ENCODE measurements around the gene FHIT. TPM values are rescaled to one million over a fixed set of nuclear protein-coding genes. Genes with fewer than 3 reads are reported as not detected.

The FHIT gene
- total and polyA plus RNA-seq, 5 experiments from 2014 or later: 11.7 to 32.3 (median 15.5) TPM

- no peak for DNase-seq
- H3K9me3 Mint-ChIP-seq: peaks cover 0 to 2% (median 0%) of the 10 kb centered on the region in 9 donors
- peaks cover 2 to 14% (median 8%) of the 10 kb centered on the region in 4 donors for H3K4me1 Mint-ChIP-seq
- H3K27me3 Mint-ChIP-seq: no peaks in the 10 kb centered on the region
- H3K4me3 Mint-ChIP-seq: no peak overlapping the region
- H3K27ac Mint-ChIP-seq: no peak overlapping the region
- H3K36me3 Mint-ChIP-seq: peaks cover 0 to 9% (median 8%) of the 10 kb centered on the region in 3 donors
- ATAC-seq: no peak
- POLR2A ChIA-PET: no interaction called here
Measured at GRCh38 chr3:60316121-60316797, 935.0 kb downstream of the FHIT start.

- peaks cover 0 to 9% (median 8%) of the 10 kb centered on the region in 3 donors for H3K36me3 Mint-ChIP-seq
- POLR2A ChIA-PET: no interaction called here
- H3K9me3 Mint-ChIP-seq: peaks cover 0 to 2% (median 0%) of the 10 kb centered on the region in 9 donors
- no peaks in the 10 kb centered on the region for H3K27me3 Mint-ChIP-seq
- DNase-seq: no peak
- ATAC-seq: no peak
- peak overlapping the region in 3 of 10 donors; percentile 27 to 74 (median 38) for H3K27ac Mint-ChIP-seq
- no peak overlapping the region for H3K4me3 Mint-ChIP-seq
- H3K4me1 Mint-ChIP-seq: peaks cover 4 to 14% (median 8%) of the 10 kb centered on the region in 4 donors
Measured at GRCh38 chr3:60313951-60314461, 937.2 kb downstream of the FHIT start.

GRCh38 chr3:60313231-60313798, 937.9 kb downstream of the FHIT start:
- ATAC-seq (no peak), DNase-seq (no peak)
- Mint-ChIP-seq H3K4me3 (no peak overlapping the region), H3K27me3 (no peaks in the 10 kb centered on the region), H3K9me3 (peaks cover 0 to 2% (median 0%) of the 10 kb centered on the region in 9 donors), H3K4me1 (peaks cover 1 to 14% (median 8%) of the 10 kb centered on the region in 4 donors), H3K27ac (peak overlapping the region in 1 of 10 donors; percentile 37), H3K36me3 (peaks cover 0 to 9% (median 8%) of the 10 kb centered on the region in 3 donors)
- POLR2A ChIA-PET: no interaction called here

- DNase-seq: no peak
- Mint-ChIP-seq H3K9me3 (no peaks in the 10 kb centered on the region), H3K36me3 (no peaks in the 10 kb centered on the region), H3K4me3 (no peak overlapping the region), H3K4me1 (peaks cover 1 to 14% (median 8%) of the 10 kb centered on the region in 4 donors), H3K27me3 (no peaks in the 10 kb centered on the region), H3K27ac (peak overlapping the region in 1 of 10 donors; percentile 53)
- no peak for ATAC-seq
- POLR2A ChIA-PET: no interaction called here
Measured at GRCh38 chr3:60309539-60310268, 941.5 kb downstream of the FHIT start.

- Mint-ChIP-seq H3K4me3 (no peak overlapping the region), H3K9me3 (no peaks in the 10 kb centered on the region), H3K4me1 (peaks cover 1 to 11% (median 7%) of the 10 kb centered on the region in 4 donors), H3K36me3 (no peaks in the 10 kb centered on the region), H3K27me3 (no peaks in the 10 kb centered on the region), H3K27ac (no peak overlapping the region)
- ATAC-seq (no peak), DNase-seq (no peak)
- POLR2A ChIA-PET: no interaction called here
Measured at GRCh38 chr3:60308808-60309207, 942.4 kb downstream of the FHIT start.

- H3K27ac Mint-ChIP-seq: no peak overlapping the region
- no peaks in the 10 kb centered on the region for H3K27me3 Mint-ChIP-seq
- ATAC-seq (no peak), DNase-seq (no peak)
- H3K36me3 Mint-ChIP-seq: no peaks in the 10 kb centered on the region
- no peaks in the 10 kb centered on the region for H3K9me3 Mint-ChIP-seq
- peaks cover 6 to 14% (median 9%) of the 10 kb centered on the region in 4 donors for H3K4me1 Mint-ChIP-seq
- H3K4me3 Mint-ChIP-seq: no peak overlapping the region
- POLR2A ChIA-PET: no interaction called here
Measured at GRCh38 chr3:60307562-60308199, 943.6 kb downstream of the FHIT start.

GRCh38 chr3:60304112-60304511, 947.1 kb downstream of the FHIT start:
- Mint-ChIP-seq H3K27ac (no peak overlapping the region), H3K36me3 (peaks cover 0 to 7% (median 3%) of the 10 kb centered on the region in 3 donors), H3K4me1 (peaks cover 7 to 17% (median 13%) of the 10 kb centered on the region in 4 donors), H3K9me3 (peaks cover 0 to 15% (median 4%) of the 10 kb centered on the region in 9 donors), H3K4me3 (no peak overlapping the region), H3K27me3 (no peaks in the 10 kb centered on the region)
- DNase-seq (no peak), ATAC-seq (no peak)
- POLR2A ChIA-PET: no interaction called here

- ATAC-seq: no peak
- Mint-ChIP-seq H3K36me3 (peaks cover 0 to 11% (median 7%) of the 10 kb centered on the region in 3 donors), H3K27ac (peak overlapping the region in 1 of 10 donors; percentile 27), H3K4me1 (peaks cover 7 to 17% (median 13%) of the 10 kb centered on the region in 4 donors), H3K27me3 (no peaks in the 10 kb centered on the region), H3K4me3 (no peak overlapping the region), H3K9me3 (peaks cover 0 to 21% (median 6%) of the 10 kb centered on the region in 9 donors)
- POLR2A ChIA-PET: no interaction called here
- DNase-seq: no peak
Measured at GRCh38 chr3:60303160-60303559, 948.1 kb downstream of the FHIT start.

- Mint-ChIP-seq H3K36me3 (peaks cover 0 to 11% (median 7%) of the 10 kb centered on the region in 3 donors), H3K4me3 (no peak overlapping the region), H3K4me1 (peaks cover 7 to 17% (median 13%) of the 10 kb centered on the region in 4 donors), H3K27ac (no peak overlapping the region), H3K9me3 (peaks cover 0 to 21% (median 6%) of the 10 kb centered on the region in 9 donors), H3K27me3 (no peaks in the 10 kb centered on the region)
- ATAC-seq: no peak
- POLR2A ChIA-PET: no interaction called here
- no peak for DNase-seq
Measured at GRCh38 chr3:60301142-60301541, 950.1 kb downstream of the FHIT start.

- Mint-ChIP-seq H3K4me3 (no peak overlapping the region), H3K36me3 (peaks cover 0 to 11% (median 7%) of the 10 kb centered on the region in 3 donors), H3K9me3 (peaks cover 0 to 21% (median 6%) of the 10 kb centered on the region in 9 donors), H3K27me3 (no peaks in the 10 kb centered on the region), H3K27ac (no peak overlapping the region), H3K4me1 (peaks cover 7 to 12% (median 9%) of the 10 kb centered on the region in 4 donors)
- POLR2A ChIA-PET: no interaction called here
- ATAC-seq: no peak
- DNase-seq: no peak
Measured at GRCh38 chr3:60298141-60298540, 953.1 kb downstream of the FHIT start.

GRCh38 chr3:60294181-60294580, 957.1 kb downstream of the FHIT start:
- DNase-seq (no peak), ATAC-seq (no peak)
- no peak overlapping the region for H3K27ac Mint-ChIP-seq
- POLR2A ChIA-PET: no interaction called here
- no peaks in the 10 kb centered on the region for H3K27me3 Mint-ChIP-seq
- H3K4me1 Mint-ChIP-seq: peaks cover 0 to 7% (median 4%) of the 10 kb centered on the region in 4 donors
- H3K9me3 Mint-ChIP-seq: peaks cover 0 to 12% (median 0%) of the 10 kb centered on the region in 9 donors
- H3K36me3 Mint-ChIP-seq: peaks cover 0 to 5% (median 4%) of the 10 kb centered on the region in 3 donors
- no peak overlapping the region for H3K4me3 Mint-ChIP-seq

- H3K27ac Mint-ChIP-seq: no peak overlapping the region
- no peaks in the 10 kb centered on the region for H3K36me3 Mint-ChIP-seq
- no peaks in the 10 kb centered on the region for H3K27me3 Mint-ChIP-seq
- DNase-seq (no peak), ATAC-seq (no peak)
- peaks cover 0 to 7% (median 4%) of the 10 kb centered on the region in 4 donors for H3K4me1 Mint-ChIP-seq
- H3K9me3 Mint-ChIP-seq: peaks cover 0 to under 1% (median 0%) of the 10 kb centered on the region in 9 donors
- H3K4me3 Mint-ChIP-seq: no peak overlapping the region
- POLR2A ChIA-PET: no interaction called here
Measured at GRCh38 chr3:60291115-60291514, 960.1 kb downstream of the FHIT start.

All from naive thymus-derived CD8-positive, alpha-beta T cell (primary cell).